Adipocyte (in vitro differentiated cells): ENCODE results near the gene PABPN1L.

Experiments used
- DNase-seq: peaks from one replicate; pipeline ENCODE4 v3.0.0-alpha.2; 2015; ENCODE audit warnings: low read depth
- H3K27me3 ChIP-seq: replicated peaks from 2 replicates; pipeline ENCODE4 v1.7.0; 2013; ENCODE audit warnings: mild to moderate bottlenecking, low read length, moderate library complexity; ENCODE audit not compliant: control insufficient read depth, insufficient read depth
- H3K36me3 ChIP-seq: 2 replicates; pipeline ENCODE4 v1.7.0; 2013; ENCODE audit warnings: low read length, mild to moderate bottlenecking, moderate library complexity; ENCODE audit not compliant: control insufficient read depth, insufficient read depth, severe bottlenecking
- H3K4me1 ChIP-seq: 2 replicates; pipeline ENCODE4 v1.7.0; 2013; ENCODE audit warnings: mild to moderate bottlenecking, low read length, moderate library complexity; ENCODE audit not compliant: control insufficient read depth, insufficient read depth
- H3K4me3 ChIP-seq: 2 replicates; pipeline ENCODE4 v1.7.0; 2013; ENCODE audit warnings: mild to moderate bottlenecking, low read length, moderate library complexity
- H3K9ac ChIP-seq: 2 replicates; pipeline ENCODE4 v1.7.0; 2013; ENCODE audit warnings: mild to moderate bottlenecking, low read length, moderate library complexity
- H3K9me3 ChIP-seq: 2 replicates; pipeline ENCODE4 v1.7.0; 2013; ENCODE audit warnings: mild to moderate bottlenecking, low read length, moderate library complexity; ENCODE audit not compliant: control insufficient read depth

The PABPN1L gene

GRCh38 chr16:88872650-88873331 lies 6.3 kb upstream of the PABPN1L start:
- no peak for DNase-seq
- H3K9ac ChIP-seq: no peak overlapping the region
- peaks cover 36% of the 10 kb centered on the region for H3K27me3 ChIP-seq
- H3K4me3 ChIP-seq: no peak overlapping the region
- no peaks in the 10 kb centered on the region for H3K4me1 ChIP-seq
- no peaks in the 10 kb centered on the region for H3K36me3 ChIP-seq
- H3K9me3 ChIP-seq: no peaks in the 10 kb centered on the region

- Histone ChIP-seq H3K27me3 (peaks cover 37% of the 10 kb centered on the region), H3K9ac (no peak overlapping the region)
- DNase-seq: no peak
Observed at GRCh38 chr16:88871730-88872416, 5.4 kb upstream of the PABPN1L start.

GRCh38 chr16:88871349-88871702 lies 4.9 kb upstream of the PABPN1L start:
- no peak for DNase-seq
- Histone ChIP-seq H3K9me3 (no peaks in the 10 kb centered on the region), H3K4me1 (no peaks in the 10 kb centered on the region), H3K36me3 (no peaks in the 10 kb centered on the region), H3K27me3 (peaks cover 43% of the 10 kb centered on the region), H3K9ac (no peak overlapping the region), H3K4me3 (no peak overlapping the region)

More at GRCh38 chr16:88871730-88872416, 5.4 kb upstream of the PABPN1L start:
- no peaks in the 10 kb centered on the region for H3K36me3 ChIP-seq
- H3K9me3 ChIP-seq: no peaks in the 10 kb centered on the region
- no peaks in the 10 kb centered on the region for H3K4me1 ChIP-seq
- no peak overlapping the region for H3K4me3 ChIP-seq

GRCh38 chr16:88870608-88871348 lies 4.3 kb upstream of the PABPN1L start:
- no peak for DNase-seq
- Histone ChIP-seq H3K36me3 (no peaks in the 10 kb centered on the region), H3K27me3 (peaks cover 48% of the 10 kb centered on the region), H3K9me3 (no peaks in the 10 kb centered on the region), H3K9ac (no peak overlapping the region), H3K4me3 (no peak overlapping the region), H3K4me1 (no peaks in the 10 kb centered on the region)

GRCh38 chr16:88869673-88869980 lies 3.2 kb upstream of the PABPN1L start:
- no peak for DNase-seq
- H3K9me3 ChIP-seq: no peaks in the 10 kb centered on the region
- peaks cover 49% of the 10 kb centered on the region for H3K27me3 ChIP-seq
- H3K4me3 ChIP-seq: no peak overlapping the region
- H3K9ac ChIP-seq: no peak overlapping the region
- no peaks in the 10 kb centered on the region for H3K36me3 ChIP-seq
- H3K4me1 ChIP-seq: no peaks in the 10 kb centered on the region

- H3K4me1 ChIP-seq: no peaks in the 10 kb centered on the region
- H3K4me3 ChIP-seq: no peak overlapping the region
- H3K9ac ChIP-seq: no peak overlapping the region
- peaks cover 49% of the 10 kb centered on the region for H3K27me3 ChIP-seq
- H3K9me3 ChIP-seq: no peaks in the 10 kb centered on the region
- no peak for DNase-seq
- H3K36me3 ChIP-seq: no peaks in the 10 kb centered on the region
Observed at GRCh38 chr16:88868974-88869672, 2.7 kb upstream of the PABPN1L start.

- Histone ChIP-seq H3K4me3 (no peak overlapping the region), H3K9me3 (no peaks in the 10 kb centered on the region), H3K4me1 (no peaks in the 10 kb centered on the region), H3K27me3 (peaks cover 36% of the 10 kb centered on the region), H3K36me3 (no peaks in the 10 kb centered on the region), H3K9ac (no peak overlapping the region)
- DNase-seq: no peak
Observed at GRCh38 chr16:88867581-88868246, 1.3 kb upstream of the PABPN1L start.

- Histone ChIP-seq H3K4me3 (no peak overlapping the region), H3K9me3 (no peaks in the 10 kb centered on the region), H3K9ac (no peak overlapping the region), H3K27me3 (peaks cover 28% of the 10 kb centered on the region), H3K4me1 (no peaks in the 10 kb centered on the region), H3K36me3 (peaks cover 15% of the 10 kb centered on the region)
- DNase-seq: no peak
Observed at GRCh38 chr16:88865742-88866141, 718 bp downstream of the PABPN1L start.

- H3K4me1 ChIP-seq: no peaks in the 10 kb centered on the region
- no peak for DNase-seq
- no peak overlapping the region for H3K4me3 ChIP-seq
- H3K27me3 ChIP-seq: peaks cover 24% of the 10 kb centered on the region
- no peak overlapping the region for H3K9ac ChIP-seq
- H3K36me3 ChIP-seq: peaks cover 19% of the 10 kb centered on the region
- no peaks in the 10 kb centered on the region for H3K9me3 ChIP-seq
Observed at GRCh38 chr16:88865310-88865709, 1.1 kb downstream of the PABPN1L start.

GRCh38 chr16:88864521-88864920 lies 1.9 kb downstream of the PABPN1L start:
- no peaks in the 10 kb centered on the region for H3K9me3 ChIP-seq
- H3K4me1 ChIP-seq: no peaks in the 10 kb centered on the region
- H3K9ac ChIP-seq: no peak overlapping the region
- H3K4me3 ChIP-seq: no peak overlapping the region
- H3K27me3 ChIP-seq: peaks cover 21% of the 10 kb centered on the region
- DNase-seq: no peak
- H3K36me3 ChIP-seq: peaks cover 27% of the 10 kb centered on the region

GRCh38 chr16:88864099-88864498 lies 2.4 kb downstream of the PABPN1L start:
- Histone ChIP-seq H3K27me3 (peaks cover 18% of the 10 kb centered on the region), H3K4me3 (no peak overlapping the region), H3K4me1 (no peaks in the 10 kb centered on the region), H3K9ac (no peak overlapping the region), H3K36me3 (peaks cover 31% of the 10 kb centered on the region), H3K9me3 (no peaks in the 10 kb centered on the region)
- DNase-seq: no peak
